ENCODE results near the gene PITRM1.

Gene PITRM1

DNA sequence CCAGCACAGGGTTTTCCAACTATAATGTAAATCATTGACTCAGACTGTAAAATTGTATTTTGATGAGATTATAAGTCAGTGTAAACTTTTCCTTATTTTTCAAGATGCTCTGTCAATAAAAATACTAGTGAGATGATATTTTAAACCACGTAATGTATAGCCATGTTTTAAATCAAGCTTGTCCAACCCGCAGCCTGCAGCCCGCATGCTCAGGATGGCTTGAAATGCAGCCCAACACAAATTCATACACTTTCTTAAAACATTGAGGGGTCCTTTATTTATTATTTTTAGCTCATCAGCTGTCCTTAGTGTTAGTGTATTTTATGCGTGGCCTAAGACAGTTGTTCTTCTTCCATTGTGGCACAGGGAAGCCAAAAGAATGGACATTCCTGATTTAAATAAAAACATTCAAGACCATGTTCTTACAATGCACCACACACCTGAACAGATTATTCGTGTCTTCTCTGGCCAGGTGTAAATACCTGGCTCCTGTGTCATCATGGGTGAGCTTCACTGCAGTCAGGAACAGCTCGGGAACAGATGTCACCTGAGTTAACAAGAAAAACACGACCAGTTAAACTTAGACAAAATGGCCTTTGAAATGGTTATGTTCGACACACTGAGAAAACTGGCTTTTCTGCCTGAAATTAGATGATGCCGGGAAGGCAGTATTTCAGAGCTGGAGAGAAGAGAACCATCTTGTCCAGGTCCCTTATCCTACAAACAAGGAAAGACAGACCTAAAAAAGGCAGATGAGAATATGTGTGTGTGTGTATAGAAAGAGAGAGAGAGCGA lies 5.9 kb downstream of the PITRM1 start:
- no peak for DNase-seq

DNA sequence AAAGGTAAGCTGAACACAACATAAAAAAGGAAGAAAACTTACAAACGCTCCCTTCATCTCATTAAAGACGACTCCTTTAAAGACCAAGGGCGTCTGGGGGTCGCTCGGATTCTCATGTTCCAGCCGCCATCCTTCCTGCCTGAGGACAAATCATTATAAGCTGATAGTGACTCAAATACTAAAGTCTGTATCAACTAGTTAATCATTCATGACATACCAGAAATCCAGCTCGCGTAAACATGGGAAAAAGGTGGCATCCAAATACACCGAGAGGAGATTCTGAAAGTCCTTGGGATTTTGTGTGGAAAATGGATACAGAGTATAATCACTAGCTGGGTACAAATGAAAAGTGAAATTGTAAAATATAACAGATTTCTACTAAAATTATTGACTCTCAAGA lies 7.4 kb downstream of the PITRM1 start:
- no peak for DNase-seq

DNA sequence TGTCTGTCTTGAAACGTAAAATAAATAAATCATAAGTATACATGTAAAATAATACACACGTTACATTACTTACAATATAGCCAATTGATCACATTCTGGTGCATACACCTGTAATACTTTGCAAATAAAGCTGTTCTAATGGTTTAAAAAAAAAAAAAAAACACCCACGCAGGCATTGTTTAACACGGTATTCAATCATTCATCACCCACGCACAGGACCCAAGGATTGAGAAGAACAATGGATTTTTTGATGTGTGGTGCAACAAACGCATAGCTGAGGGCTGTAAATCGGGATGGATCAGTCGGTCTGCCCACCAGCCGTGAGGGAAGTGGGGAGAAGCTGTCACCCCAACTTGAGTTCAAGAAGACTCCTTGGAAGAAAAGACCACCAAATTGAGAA lies 8.7 kb downstream of the PITRM1 start:
- DNase-seq: no peak

DNA sequence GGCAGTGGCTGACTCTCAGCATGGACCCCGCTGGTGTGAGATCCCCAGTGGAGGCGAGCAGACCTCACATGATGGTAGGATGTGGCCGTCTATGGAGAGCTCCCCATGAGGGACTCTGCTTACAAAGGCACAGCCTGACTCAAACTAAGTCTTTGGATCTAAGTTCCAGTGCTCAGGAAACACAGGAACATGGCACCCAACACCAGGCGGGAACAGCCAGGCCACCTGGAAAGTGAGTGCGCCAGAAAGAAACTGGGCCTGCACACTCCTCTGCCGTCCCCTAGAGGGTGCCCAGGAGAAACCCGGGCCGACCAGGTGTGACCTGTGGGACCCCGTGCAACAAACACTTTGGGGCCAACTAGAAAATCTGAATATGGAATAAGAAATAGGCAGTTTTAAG lies 10.0 kb downstream of the PITRM1 start:
- DNase-seq: no peak

DNA sequence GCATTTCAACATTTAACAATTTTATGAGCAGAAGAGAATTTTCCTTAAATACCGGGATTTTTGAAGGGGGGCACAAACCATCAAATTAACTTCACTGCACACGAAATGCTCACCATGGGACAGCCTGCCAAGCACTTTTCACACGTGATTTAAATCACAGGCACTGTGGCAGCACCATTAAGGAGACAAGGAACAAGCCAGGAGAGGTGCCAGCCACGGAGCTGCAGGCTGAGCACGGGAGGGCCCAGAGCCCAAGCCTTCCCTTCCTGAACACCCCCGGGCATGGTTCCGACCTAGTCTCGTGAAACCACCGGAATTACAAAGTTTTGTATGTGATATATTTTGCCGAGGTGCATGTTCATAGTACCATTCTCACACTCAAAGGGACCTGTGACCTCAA lies 13.4 kb downstream of the PITRM1 start:
- DNase-seq: no peak

DNA sequence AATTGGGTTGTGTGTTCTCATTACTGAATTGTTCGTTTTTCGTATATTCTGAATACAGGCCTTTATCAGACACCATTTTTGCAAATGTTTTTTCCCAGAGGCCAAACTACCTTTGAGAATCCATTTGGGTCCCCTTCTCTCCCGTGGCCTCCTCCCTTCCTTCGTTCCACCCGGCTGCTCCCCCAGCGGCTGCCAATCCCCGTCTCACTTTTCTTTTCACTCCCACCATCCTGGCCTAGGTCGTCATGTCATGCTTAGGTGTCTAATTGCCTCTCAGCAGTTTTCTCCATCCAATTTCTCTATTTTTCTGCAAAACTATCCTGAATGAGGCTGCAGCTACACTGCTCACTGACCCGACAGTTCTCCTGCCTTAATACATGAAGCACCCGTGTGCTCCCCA lies 17.9 kb downstream of the PITRM1 start:
- DNase-seq: no peak

DNA sequence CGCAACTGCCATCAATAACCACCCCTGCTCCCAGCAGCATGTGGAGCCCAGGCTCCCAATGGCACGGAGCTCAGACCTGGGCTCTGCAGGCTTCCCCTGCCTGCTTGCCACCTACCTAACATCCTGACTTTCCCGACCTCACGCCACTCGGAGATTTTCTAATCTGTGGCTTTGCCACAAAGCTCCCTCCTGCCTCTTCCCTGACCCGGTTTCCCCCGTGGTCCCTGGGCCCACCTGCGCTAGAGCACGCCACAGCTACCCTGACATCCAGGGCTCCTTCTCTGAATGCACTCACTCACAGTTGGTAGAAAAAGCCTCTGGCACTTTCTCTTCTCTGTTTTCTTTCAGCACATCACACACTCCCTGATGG lies 20.0 kb downstream of the PITRM1 start:
- DNase-seq: no peak

DNA sequence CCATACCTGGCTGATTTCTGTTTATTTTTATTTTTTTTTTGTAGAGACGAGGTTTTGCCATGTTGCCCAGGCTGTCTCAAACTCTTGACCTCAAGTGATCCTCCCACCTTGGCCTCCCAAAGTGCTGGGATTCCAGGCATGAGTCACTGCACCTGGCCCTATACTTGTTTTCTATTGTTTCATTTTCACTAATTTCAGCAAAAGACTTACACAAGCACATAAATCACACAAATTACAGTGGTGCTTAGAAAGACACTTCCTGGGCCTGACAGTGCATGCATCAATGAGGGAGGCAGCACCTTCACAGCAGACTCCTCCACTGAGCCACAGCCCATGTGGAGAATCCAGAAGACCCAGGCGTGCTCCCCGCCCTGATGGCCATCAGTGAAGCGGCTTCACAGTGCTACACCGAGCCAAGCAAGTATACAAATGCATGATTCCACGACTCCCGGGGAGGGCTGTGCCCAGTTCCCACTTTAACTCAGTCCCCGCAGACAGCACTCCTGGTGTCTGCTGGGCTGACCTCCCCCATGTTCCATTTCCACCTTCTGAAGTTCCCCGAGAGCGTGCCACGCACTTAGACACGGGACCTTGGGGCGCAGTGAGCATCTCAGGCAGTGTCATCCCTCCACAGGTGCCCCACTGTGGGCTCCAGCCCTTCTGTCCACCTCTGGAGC lies 20.6 kb downstream of the PITRM1 start:
- no peak for DNase-seq

DNA sequence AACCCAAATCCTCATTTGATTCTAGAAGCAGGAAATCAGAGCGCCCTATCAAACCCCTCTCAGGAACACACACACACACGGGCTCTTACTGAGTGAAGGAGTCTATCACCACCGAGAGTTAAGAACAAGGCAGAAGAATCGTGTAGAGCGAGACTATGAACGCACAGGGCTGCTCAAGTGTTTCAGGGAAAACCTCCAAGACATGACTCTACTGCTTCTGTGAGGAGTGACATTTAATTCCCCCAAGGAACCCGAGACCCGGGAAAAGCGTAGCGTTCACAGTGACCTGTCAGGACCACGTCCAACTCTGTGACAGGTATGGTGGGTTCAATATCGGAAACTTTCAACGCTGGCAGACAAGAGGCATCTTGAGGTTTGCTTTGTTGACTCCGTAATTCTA lies 21.6 kb downstream of the PITRM1 start:
- DNase-seq: no peak

DNA sequence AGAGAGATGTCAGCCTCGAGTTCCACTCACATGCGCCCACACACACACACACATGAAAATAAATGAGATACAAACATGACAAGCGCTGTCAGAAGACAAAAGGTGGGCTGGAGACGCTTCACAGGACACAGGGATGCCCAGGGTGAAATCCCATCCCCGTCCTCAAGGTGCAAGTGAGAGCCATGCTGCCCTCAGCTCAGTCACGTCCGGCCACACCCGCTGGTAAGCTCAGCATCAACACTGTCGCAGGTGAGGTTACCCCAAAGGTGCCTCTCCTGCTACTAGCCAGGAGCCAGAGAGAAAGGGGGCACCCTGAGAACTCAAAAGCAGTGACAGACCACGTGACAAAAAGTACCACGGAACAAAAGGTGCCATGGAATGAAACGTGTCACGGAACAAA lies 22.2 kb downstream of the PITRM1 start:
- DNase-seq: no peak

DNA sequence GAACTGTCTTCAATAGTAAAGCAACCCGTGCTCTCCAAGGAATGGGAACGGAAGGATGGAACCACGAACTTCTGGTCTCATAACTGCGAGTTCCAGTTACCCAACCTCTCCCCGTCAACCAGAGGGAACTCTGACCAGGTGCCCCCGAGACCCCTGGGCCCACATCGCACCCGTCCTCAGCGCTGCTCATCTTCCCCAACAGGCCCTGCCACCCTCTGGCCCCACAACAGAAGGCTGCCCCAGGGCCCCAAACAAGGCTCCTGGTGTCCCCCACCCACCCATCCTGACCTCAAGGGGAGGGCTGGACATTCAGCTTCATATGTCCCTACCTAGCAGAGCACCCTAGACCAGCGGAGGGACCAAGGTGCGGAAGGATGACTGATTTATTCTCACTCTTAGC lies 22.7 kb downstream of the PITRM1 start:
- DNase-seq: no peak

DNA sequence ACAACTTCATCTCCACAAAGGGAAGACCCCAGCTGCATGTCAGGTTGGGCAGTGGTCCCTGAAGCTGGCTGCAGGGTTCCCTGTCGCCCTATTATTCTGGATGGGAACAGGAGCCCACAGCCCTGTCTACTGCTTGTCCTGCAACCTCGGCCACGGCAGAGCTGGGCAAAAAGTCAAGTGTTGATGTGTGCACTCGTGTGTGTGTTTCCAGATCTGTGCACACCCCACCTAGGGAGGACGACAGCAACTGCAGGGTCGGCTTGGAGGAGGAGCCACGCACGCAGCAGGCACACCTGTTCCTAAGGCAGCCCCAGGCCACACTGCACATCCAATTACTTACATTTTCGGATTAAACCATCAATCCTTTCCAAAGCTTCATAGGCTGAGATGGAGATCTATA lies 23.6 kb downstream of the PITRM1 start:
- peak; percentile 67 for DNase-seq

DNA sequence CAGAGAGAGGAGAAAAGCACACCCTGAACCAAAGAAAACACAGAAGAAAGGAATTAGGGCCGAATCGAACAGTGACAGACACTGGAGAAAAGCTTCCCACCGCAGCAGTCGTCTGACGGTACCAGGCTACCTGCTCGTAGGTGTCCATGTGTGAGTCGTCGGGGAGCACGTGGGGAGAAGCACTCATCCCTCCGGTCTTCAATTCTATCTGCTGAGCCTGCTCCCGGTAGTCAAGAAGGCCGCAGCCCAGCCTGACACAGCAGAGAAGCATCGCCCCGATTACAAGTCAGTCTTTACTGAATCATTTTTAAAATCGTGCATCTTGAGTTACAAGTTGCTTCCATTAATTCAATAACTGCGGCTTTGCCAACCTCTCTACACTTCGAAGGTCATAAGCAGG lies 24.5 kb downstream of the PITRM1 start:
- no peak for DNase-seq

DNA sequence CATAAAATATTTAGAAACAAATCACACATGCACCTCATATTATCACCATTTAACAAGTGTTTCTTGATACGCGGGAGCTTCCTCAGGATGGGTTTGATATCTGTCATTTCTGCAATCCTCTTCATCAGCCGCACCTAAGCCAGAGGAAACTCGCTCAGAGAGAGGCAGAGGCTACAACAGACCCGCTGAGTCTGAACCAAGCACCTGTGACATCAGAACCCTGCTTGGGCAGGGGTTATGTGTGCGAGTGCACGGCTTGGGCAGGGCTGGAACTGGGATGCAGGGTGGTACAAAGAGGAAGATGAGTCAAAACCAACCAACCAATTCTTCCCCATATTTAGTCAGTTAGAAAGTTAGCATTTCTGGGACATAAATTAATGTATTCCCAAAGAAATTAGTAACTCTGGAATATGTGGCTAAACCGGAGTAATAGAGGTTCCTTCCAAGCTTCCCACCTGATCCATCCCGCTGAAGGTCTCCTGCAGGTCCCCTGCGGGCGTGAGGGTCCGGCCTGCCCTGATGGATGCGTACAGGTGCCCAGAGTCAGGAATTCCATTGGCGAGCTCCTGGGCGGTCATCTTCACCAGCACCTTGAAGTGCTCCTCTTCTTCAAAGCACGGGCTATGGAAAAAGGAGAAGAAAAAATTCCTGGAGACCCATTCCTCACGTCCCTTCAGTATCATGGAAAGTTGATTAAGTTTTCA lies 25.3 kb downstream of the PITRM1 start:
- DNase-seq: no peak

DNA sequence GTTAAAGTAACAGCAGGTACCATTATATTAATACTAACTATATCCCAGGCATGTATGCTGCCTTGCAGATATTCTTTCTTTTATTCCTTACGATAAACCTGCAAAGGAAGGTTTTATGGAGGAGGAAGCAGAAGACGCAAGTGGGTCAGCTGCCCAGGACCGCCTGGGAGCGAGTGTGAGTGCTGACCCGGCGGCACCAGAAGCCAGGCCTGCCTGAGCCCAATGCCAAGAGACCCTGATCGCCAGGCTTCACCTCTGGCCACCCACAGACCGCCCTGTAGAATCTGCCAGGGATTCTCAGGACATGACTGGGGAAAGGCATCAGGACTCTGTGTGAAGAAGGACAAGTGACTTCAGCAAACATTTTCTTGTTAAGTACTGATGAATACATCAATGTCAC lies 26.3 kb downstream of the PITRM1 start:
- no peak for DNase-seq

DNA sequence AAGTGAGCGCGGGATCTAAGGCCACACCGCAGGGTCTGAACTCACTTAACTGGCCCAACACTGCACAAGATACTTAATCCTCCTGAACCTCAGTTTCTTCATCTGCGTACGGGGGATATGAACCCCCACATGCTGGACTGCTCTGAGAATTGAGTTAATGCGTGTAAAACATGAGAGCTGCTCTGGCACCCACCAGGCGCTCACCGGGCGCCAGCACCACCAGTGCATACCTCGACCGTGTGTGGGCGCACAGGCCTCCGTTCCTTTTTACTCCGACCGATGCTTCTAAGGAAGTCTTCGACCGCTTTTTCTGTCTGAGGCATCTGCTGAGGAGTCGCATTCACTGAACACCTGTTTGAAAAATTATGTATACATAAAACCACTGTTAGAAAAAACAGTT lies 27.2 kb downstream of the PITRM1 start:
- DNase-seq: no peak

DNA sequence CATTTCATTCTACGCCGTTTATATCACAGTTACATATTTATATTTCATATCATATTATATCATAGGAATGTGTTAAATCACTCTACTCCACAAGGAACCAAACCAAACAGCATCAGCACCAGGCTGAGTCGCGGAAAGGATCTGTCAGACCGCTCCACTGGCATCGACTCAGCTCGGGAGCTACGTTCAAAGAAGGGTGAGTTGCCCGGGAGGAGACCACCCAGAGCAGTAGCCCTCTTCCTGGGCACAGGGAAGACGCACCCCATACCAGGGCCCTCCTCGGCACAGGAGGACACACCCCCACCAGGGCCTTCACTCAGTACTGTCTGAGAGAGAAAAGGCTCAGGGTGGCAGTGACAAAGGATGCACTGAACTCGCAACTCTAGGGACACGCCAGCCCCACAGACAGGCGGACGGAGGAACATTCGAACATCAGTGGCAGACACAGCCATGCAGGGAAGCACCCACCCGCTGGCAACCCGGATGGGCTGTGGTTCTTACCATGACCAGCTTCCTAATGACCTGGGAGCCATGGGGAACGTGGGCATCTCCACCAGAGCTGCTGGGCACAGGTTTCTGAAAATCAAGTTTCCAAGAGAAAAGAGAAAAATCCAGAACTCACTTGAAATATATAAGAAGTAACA lies 28.7 kb downstream of the PITRM1 start:
- DNase-seq: no peak

DNA sequence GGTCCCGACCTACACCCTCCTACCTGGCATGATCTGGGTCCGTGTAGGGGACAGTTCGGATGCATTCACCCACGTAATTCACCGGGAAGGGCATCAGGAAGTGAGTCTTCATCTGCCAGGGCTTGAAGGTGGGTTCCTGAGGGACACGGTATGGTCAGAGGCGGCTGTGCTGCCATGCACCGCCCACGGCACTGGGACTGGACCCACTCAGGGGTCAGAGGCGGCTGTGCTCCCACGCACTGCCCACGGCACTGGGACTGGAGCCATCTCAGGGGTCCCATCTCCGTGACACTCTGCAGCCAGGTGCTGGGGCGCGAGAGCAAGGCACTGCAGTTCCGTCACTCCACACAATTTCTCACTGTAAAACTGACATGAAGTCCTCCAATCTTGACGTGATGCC lies 29.2 kb downstream of the PITRM1 start:
- DNase-seq: no peak

DNA sequence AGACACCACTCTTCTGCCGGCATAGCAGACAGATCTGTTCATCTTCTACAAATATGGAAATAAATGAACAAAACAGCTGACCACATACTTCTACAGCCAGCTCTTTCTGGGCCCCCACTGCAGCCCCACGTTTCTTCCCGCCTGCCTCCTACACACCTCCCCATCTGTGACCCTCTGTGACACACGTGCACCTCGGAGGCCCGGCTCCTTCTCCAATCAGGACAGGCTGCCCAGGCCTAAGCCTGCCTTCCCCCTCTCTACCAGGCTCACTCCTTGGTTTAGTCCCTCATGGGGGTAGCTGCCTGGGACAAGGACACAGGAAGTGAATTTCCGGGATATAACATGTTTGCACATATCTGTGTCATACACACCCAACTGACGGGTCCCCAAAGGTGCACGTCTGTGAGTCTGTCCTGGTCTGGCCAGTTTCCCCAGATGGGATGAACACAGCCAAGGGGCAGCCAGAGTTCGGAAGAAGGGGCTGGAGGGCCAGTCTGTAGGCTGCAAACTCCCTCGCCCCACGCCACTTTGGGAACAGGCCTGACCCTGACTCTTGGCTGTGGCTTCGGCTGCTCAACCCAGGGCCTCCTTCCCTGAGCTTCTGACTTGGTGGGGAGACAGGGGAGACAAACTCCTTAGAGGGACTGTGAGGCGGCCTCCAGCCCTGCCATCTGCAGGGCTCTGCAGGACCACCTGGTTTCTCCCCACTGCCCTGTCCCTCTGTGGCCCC lies 30.3 kb downstream of the PITRM1 start:
- no peak for DNase-seq

DNA sequence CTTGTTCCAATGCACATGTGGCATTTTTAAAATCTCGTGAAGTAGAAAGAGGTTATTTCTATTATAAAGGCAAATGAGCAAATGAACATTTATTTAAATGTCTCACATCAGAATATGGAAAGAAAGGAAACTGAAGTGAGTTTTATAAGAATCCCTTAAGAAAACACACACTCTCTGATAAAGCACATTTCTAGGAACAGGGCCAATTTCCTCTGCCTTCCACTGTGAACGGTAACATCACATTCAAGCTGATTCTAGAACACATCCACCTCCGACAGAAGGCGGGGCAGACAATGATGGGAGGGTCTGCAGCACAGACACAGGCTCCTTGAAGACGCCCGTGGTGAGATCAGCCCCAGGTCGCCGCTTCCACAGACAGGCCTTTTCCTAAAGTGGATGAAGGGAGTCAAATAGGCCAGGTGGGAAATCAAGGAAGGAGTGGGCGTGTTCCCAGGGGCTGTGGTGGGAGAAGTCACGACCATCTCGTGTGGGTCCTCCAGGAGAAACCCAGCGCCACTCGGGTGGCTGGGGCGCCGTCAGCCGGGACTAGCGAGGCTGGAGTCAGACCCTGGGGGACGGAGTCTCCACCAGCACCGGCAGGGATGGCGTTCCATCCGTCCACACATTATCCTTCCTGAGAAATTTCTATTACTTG lies 31.1 kb downstream of the PITRM1 start:
- no peak for DNase-seq

DNA sequence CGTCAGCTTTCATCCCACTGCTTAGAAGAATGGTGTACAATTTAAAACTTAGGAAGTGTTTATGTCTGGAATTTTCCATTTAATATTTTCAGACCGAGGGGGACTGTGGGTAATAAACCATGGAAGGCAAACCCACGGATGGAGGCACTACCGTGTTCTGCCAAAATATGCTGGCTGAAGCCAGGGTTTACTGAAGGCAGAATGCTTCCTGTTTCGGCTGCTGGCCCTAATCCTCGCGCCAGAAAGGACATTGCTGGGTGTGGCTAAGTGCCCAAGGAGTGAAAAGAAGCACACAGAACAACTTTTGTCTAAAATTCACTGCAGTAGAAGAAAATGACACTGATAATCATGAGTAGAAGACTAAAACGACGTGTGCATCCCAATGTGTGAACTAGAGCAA lies 32.3 kb downstream of the PITRM1 start:
- no peak for DNase-seq

DNA sequence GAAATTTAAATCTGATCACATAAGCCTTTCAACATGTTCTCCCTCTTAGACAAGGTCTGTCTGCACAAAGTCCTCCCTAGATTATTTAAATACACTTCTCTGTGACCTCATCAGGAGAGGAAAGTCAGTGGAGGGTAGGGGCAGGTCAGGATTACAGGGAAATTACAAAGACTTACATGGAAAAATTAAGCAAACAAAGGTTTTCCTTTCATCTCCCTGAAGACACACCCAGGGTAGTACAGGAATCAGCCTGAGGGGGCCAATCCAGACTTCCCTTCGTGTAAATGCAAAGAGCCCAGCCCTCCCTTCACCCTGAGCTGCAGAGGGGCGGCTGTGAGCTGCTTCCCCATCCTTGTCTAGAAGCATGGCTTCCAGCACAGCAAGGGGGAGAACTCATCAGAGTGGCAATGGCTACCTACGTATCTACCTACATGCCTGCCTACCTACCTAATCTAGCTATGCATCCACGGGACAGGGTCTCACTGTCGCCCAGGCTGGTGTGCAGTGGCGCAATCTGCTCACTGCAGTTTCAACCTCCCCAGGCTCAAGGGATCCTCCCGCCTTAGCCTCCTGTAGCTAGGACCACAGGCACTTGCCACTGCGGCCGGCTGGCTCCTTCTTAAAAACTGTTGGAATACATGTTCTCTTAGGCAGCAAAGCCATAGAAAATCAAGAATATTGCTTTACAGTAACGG lies 33.2 kb downstream of the PITRM1 start:
- peak; percentile 28 for DNase-seq
